Posterior vena cava (tissue), 2 donors: ENCODE measurements around the gene TTLL4. TPM values are rescaled to one million over a fixed set of nuclear protein-coding genes. Genes with fewer than 3 reads are reported as not detected.

Experiments
- total RNA-seq, 2 donors: library from RNA; stranded (reverse); fragmentation: NEBNext Ultra II Directional; extraction: Animal tissue kit (Norgen Biotek cat#: 25700); gene quantifications; one replicate each; pipeline ENCODE4 v1.2.1, GENCODE V29; 2021
- donor health status: DM: yes; HTN: yes; CAD: no.
- donor health status: DM: yes; HTN: yes; CAD: no.

Gene TTLL4
- total RNA-seq, 2 donors from 2014 or later = 14.6 to 17.5 TPM

Other genes with a start within 250 kb of the TTLL4 start
- 10 to 100 TPM; 11.7 to 13.9 TPM for gene USP37, start 142.5 kb upstream of the TTLL4 start, total RNA-seq
- gene CNOT9, start 142.0 kb upstream of the TTLL4 start, total RNA-seq = 10 to 100 TPM; 29.3 to 31.5 TPM
- 1 to 10 TPM; 1.0 to 1.9 TPM for gene PLCD4, start 102.9 kb upstream of the TTLL4 start, total RNA-seq
- 10 to 100 TPM; 19.4 to 23.7 TPM for gene ZNF142, start 51.2 kb upstream of the TTLL4 start, total RNA-seq
- gene BCS1L, start 51.2 kb upstream of the TTLL4 start, total RNA-seq = 10 to 100 TPM; 24.6 to 32.3 TPM
- gene RNF25, start 38.8 kb upstream of the TTLL4 start, total RNA-seq = 10 to 100 TPM; 21.2 to 24.3 TPM
- 10 to 100 TPM; 16.1 to 22.3 TPM for gene STK36, start 38.7 kb upstream of the TTLL4 start, total RNA-seq
- 10 to 100 TPM in 1 of 2 donors, 1 to 10 TPM in 1; 9.0 to 18.7 TPM for gene CYP27A1, start 71.3 kb downstream of the TTLL4 start, total RNA-seq
- under 1 TPM in 1 of 2 donors, not detected in 1; 0.23 TPM for gene PRKAG3, start 121.0 kb downstream of the TTLL4 start, total RNA-seq
- gene WNT6, start 149.0 kb downstream of the TTLL4 start, total RNA-seq = under 1 TPM; 0.23 to 0.24 TPM
- gene WNT10A, start 170.0 kb downstream of the TTLL4 start, total RNA-seq = not detected
- gene CDK5R2, start 248.8 kb downstream of the TTLL4 start, total RNA-seq = not detected